ENCODE data around the gene KCNMB2.

The KCNMB2 gene

GRCh38 chr3:178567611-178568010, 31.4 kb downstream of the KCNMB2 start:
- intact Hi-C loops (cut with DNase I): no loop called here
- no peak for DNase-seq

GRCh38 chr3:178568155-178568731, 32.0 kb downstream of the KCNMB2 start:
- intact Hi-C loops (cut with DNase I): no loop called here
- DNase-seq: no peak

DNA sequence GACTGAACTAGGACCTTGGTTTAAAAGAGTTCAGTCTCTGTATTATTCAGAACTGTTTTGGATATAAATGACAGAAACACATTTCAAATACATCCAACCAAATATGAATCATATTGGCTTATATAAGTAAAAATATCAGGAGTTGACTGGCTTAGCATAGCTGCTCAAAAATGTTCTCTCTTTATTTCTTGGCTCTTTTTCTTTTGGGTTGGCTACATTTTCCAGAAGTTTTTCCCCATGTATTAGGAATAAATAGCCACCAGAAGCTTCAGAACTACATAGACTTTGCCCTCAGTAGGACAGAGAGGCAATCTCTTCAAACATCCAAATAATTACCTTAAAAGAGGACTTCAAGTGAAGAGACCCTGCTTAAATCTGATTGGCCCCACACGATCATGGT, 32.7 kb downstream of the KCNMB2 start:
- DNase-seq: no peak
- intact Hi-C loops (cut with DNase I): no loop called here

DNA sequence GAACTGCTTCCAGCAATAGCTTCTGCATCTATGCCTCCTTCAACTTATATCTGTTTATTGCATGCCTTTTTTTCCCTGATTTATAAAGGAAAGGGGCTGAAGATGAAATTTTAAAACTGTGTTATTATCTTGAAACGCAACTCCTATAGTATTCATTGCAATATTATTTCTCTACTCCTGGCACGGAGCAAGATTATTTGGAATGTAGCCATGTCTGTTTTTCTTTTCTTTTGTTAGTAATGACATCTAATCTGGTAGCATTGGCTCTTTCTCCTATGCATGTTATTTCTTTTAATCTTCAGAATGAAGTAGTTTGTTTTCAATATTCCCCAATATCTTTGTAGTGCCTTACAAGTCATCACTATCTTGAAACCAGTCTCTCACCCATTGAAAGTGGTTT, 33.6 kb downstream of the KCNMB2 start:
- intact Hi-C loops (cut with DNase I): no loop called here
- DNase-seq: no peak

GRCh38 chr3:178583963-178584575, 47.8 kb downstream of the KCNMB2 start:
- DNase-seq: no peak
- intact Hi-C loops (cut with DNase I): no loop called here

DNA sequence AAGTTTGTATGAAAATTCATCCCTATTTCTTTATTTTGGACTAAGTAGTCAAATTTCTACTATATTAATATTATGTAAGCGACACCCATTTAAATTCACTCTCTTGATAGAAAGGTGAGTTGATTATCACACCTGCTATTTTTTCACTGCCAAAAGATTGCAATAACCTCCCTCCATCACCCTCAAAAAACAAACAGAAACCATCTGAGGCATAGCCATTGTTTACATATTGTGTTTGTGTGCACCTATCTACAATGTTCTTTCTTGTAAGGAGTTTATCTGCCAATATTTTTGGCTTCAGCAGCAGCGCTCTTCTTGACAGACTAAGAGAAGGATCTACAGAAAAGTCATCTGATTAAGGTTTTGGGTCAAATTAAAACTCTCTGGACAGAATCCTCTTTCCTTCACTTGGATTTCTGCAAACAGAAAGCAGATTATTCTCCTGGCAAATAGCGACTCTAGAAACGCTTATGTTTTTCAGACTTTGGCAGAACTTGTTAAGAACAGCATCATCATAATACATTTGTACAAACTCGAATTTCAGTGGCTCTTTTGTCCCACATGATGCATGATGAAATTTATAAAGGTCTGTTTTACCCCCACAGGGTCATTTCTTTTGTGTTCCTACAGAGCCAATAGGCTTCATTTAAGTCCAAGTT, 48.6 kb downstream of the KCNMB2 start:
- intact Hi-C loops (cut with DNase I): no loop called here
- no peak for DNase-seq

GRCh38 chr3:178585454-178585853, 49.2 kb downstream of the KCNMB2 start:
- no peak for DNase-seq
- intact Hi-C loops (cut with DNase I): no loop called here

- no peak for DNase-seq
- intact Hi-C loops (cut with DNase I): no loop called here
These were observed 49.8 kb downstream of the KCNMB2 start for GRCh38 chr3:178586076-178586475.

DNA sequence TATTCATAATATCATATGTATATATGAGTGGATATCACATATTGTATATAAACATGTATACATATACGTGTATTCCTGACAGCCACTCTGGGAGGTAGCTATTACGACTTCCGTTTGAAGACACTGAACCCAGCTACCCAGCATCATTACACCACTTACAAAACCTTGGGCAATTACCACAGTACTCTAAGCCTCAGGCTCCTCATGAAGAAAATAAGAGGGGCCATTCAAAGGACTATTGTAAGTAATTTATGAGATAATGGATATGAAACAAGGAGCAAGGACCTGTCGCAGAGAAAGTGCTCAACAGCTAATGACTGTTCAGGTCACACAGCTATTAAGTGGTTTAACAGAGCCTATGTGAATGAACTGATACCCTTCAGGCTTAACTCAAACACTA, 52.4 kb downstream of the KCNMB2 start:
- DNase-seq: no peak
- intact Hi-C loops (cut with DNase I): no loop called here

GRCh38 chr3:178593786-178594185, 57.5 kb downstream of the KCNMB2 start:
- DNase-seq: no peak
- intact Hi-C loops (cut with DNase I): no loop called here

DNA sequence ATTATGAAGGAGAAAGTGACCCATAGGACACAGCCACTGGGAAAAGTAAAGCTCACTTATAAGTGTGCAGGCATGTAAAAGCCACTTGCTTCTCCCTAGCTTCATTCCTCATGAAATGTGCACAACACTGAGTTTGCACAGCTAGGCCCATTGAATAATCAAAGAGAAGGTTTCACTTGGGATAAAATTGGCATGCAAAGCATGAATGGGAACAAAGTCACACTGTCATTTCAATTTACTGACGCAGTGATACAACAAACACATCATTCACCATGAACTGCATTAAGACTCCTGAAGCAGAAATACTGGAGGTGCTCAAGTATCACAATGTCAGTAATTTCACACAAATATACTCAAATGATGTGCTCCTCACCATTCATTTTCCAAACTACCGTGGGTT, 61.1 kb downstream of the KCNMB2 start:
- intact Hi-C loops (cut with DNase I): no loop called here
- no peak for DNase-seq

- intact Hi-C loops (cut with DNase I): no loop called here
These were observed 66.6 kb downstream of the KCNMB2 start for GRCh38 chr3:178602856-178603255.

DNA sequence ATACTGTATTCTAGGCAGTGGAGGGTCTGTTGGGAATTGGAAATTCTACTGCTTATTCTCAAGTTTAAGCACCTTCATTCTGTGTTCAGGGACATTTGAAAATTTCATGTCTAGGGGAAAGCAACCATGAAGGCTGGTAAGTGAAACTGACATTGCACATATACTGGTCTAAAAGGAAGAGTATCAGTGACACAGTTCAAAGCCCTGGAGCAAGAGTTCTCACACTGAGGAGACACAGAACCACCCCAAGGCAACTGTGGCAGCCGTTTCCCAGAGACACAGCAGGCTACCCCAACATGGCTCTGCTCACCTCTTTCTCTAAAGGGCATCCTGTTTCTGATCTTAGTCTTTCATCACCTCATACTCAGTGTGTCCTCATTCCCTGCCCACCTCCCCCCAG, 67.5 kb downstream of the KCNMB2 start:
- intact Hi-C loops (cut with DNase I): no loop called here
- no peak for DNase-seq

More at GRCh38 chr3:178602856-178603255, 66.6 kb downstream of the KCNMB2 start:
- DNase-seq: no peak

- no peak for DNase-seq
- intact Hi-C loops (cut with DNase I): no loop called here
These were observed 82.0 kb downstream of the KCNMB2 start for GRCh38 chr3:178618197-178618596.

DNA sequence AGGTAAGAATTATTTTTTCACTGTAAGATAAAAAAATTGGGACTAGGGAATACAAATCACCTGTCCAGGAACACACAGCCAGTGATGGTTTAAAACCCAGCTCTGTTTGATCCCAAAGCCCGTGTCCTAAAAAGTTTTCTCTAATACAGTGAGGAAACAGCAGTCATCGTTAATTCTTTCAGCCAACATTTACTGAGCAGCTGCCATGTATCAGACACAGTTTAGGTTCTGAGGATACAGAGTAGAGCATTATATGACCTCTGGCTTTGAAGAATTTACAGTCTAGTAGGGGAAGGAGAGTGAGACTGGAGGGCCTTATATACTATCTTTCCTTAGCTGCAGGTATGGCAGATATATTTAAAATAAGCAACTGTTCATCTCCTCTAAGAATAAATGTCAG, 82.7 kb downstream of the KCNMB2 start:
- intact Hi-C loops (cut with DNase I): no loop called here
- no peak for DNase-seq

GRCh38 chr3:178623666-178624255, 87.5 kb downstream of the KCNMB2 start:
- intact Hi-C loops (cut with DNase I): no loop called here
- no peak for DNase-seq

DNA sequence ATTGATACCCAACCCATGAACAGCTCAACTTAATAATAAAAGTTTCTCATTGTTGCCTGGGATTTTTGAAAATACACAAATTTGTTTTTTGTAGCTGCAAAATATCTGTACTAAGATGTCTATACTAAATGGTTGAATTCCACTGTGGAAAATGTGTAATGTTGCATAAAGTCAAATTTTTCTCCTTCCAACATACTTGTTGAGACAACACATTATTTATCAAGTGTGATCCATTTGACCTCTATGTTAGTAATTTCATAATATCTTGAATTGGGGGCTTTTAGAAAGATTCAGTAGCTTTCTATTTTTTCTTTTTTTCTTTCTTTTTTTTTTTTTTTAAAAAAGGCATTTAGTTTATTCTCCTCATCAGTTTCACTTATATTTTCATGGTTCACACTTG, 88.0 kb downstream of the KCNMB2 start:
- no peak for DNase-seq
- intact Hi-C loops (cut with DNase I): no loop called here

DNA sequence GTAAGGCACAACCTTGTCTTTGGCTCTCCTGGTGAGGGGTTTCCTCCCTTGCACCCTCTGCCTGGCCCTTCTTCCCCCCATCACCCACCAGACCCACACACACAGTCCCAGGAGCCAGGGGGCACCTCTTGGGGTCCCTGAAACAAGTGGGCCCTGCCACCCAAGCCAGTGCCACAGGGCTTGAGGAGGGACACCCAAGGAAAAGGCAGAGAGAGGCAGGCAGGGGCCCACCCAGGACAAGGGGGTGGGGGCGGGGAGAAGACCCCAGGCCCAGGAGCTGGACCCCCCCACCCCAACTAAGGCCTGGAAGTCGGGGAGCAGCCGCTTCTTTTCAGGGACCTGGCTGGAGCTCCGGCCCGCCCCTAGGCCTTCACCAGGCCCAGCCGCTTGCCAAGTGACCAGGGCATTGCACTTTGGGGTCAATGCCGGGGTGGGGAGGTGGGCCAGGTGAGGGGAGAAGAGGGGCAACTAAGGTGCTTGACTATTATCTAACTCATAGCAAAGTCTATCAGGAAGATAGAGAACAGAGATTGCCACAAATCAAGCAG, 88.9 kb downstream of the KCNMB2 start:
- DNase-seq: peak in 1 of 10 donors; percentile 64
- intact Hi-C loops (cut with DNase I): no loop called here

DNA sequence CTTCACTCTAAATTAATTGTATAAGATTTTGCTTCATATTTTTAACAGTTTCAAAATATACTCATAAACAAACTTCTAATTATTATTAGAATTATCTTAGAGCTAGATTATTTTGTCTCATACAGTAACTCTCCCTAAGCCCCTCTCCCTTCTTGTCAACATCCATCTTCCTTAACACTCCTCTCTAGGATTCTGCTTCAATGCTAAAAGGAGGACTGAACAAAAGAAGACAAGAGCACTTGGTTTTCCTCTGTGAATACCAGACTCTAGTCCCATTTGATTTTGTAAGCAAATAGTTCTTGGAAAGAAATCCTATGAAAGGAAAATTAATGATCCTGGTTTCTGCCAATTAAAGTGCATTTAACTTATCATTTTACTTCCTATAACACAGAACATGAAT, 91.8 kb downstream of the KCNMB2 start:
- DNase-seq: no peak
- intact Hi-C loops (cut with DNase I): no loop called here

- intact Hi-C loops (cut with DNase I): no loop called here
- no peak for DNase-seq
These were observed 93.4 kb downstream of the KCNMB2 start for GRCh38 chr3:178629430-178630178.

DNA sequence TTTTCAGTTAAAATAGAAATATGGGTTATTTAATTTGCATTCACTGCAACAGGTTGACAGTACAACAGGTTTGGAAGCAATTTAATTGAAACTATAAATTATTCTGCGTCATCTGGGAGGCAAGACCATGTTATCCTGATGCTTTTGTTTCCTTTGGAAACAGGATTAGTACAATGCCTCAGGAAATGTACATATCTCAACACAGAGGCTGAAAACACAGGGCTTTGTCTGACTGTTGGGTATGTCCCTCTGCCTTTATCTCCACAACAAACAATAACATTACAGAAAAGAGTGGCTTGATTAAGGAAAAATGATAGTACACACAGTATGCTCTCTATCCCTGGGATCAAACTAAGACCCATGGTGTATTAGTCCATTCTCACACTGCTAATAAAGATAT, 95.7 kb downstream of the KCNMB2 start:
- no peak for DNase-seq
- intact Hi-C loops (cut with DNase I): no loop called here
